T-helper 9 cell (primary cell): Measurements from ENCODE around the gene CHST9.
"Not testable (repeated sequence)": the region's sequence is repeated elsewhere in the genome, so short reads cannot be mapped to it uniquely, and the experiment has no call there.

Experiments used
- DNase-seq: peaks from one replicate; pipeline ENCODE4 v3.0.0-alpha.2; 2020

The CHST9 gene

DNA sequence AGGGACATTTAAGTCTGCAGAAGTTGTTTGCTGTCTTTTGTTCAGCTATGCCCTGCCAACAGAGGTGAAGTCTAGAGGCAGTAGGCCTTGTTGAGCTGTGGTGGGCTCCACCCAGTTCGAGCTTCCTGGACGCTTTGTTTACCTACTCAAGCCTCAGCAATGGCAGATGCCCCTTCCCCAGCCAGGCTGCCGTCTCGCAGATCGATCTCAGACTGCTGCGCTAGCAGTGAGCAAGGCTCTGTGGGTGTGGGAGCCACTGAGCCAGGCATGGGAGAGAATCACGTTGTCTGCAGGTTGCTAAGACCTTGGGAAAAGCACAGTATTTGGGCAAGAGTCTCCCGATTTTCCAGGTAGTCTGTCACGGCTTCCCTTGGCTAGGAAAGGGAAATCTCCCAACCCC lies 91.8 kb downstream of the CHST9 start:
- not testable (repeated sequence) for DNase-seq

DNA sequence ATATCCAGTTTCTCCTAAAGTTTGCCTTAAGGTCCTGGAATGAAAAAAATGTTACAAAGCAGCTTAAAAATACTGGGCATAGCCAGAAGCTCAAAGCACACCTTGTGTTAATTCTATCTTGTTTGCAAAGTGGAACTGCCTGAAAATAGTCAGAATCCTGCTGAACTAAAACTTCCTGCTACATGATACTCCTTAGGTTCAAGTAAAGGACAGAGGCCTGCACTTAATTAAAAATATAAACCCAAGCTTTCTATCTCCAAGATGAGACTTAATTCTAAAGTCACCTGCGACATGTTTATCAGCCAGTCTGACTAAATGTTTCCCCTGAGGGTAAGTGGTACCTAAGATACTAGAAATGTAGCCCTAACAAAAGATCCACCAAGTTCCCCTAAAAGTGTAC lies 103.4 kb downstream of the CHST9 start:
- no peak for DNase-seq

- no peak for DNase-seq
Observed at GRCh38 chr18:27075828-27076227, 109.3 kb downstream of the CHST9 start.

- DNase-seq, result no peak
Observed at GRCh38 chr18:27073404-27073830, 111.7 kb downstream of the CHST9 start.

- DNase-seq, result no peak
Observed at GRCh38 chr18:27064673-27065072, 120.4 kb downstream of the CHST9 start.

- DNase-seq, result no peak
Observed at GRCh38 chr18:27062802-27063201, 122.3 kb downstream of the CHST9 start.

GRCh38 chr18:27061488-27062095 lies 123.5 kb downstream of the CHST9 start:
- no peak for DNase-seq

DNA sequence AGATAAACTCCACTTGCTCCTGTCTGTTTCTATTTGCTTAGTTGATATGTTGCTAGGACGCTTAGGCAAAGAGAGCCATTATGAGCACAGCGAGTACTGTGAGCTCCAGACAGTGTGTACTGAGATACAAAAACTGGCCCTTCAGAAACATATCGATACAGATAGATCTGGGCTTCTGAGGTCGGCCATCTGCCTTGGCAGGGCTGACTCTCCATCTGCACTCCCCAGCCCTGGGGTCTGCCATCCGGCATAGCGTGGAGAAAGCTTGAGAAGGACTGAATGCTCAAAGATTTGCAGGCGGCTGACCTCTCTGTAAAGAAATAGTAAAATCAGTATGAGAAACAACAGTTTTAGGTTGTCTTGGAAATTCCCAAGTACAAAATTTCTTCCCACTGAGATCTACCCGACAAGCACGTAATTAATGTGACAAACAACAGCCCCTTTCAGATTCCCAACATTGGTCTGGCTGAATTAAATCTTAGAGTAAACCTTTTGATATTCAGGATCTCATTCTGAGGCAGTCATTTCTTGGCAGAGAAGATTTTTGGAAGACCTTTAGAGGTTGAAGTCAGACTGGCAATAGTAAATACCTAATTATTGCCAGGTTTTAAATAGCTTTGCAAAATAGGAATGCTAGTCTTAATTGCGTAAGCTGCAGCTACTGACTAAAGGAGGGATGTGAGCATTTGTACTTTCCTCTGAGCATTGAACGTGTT lies 127.4 kb downstream of the CHST9 start:
- DNase-seq, result no peak

GRCh38 chr18:27054926-27055325 lies 130.2 kb downstream of the CHST9 start:
- no peak for DNase-seq

DNA sequence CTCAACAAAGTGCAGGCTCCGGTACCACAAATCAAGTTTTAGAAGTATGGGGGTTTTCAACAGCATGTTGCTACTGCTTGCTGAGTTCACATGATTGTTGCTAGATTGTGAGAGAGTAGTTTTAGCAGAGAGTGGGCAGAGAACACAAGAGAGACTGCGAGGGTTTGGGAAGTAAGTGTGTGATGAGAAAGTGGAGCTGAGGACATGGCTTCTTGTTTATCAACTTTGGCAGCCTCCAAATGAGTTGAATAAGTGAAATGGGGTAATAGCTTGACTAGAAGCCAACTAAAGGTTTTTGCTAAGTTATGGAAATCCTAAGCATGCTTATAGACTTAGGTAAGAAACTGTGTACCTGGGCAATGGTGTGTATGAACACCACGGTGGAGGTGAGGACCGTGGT lies 135.1 kb downstream of the CHST9 start:
- no peak for DNase-seq

DNA sequence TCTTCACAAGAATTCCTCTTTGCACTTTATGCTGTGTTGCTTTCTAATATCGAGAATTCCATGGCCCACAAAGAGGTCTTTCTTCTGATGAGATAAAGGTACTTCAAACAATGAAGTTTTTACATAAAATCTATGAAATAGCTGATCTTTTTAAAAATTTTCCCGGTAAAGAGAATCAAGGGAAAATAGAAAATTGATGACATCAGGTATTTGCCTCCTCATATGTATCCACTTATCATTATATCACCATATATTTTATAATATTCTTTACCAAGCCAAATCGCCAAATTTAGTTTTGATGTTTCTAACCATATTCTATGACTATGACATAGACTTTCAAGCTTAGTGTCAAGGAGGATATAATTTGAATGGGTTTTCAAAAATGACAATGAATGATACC lies 139.8 kb downstream of the CHST9 start:
- no peak for DNase-seq

DNA sequence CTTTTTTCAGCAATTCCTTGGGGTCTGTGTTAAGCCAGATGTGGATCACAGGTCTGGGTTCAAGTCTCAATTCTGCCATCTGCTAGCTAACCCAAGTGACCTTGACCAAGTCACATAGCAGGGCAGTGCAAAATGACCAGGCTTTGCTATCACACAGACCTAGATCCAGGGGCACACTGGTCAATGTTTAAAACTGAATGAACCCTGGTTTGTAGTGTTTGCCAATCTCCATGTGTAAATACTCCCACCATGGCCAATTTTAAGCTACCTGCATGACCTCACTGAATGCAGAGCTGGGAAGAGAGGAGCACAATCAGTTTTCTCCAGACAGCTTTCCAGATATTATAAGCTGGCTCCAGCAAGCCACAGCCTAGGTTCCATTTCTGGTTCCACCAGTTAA lies 142.9 kb downstream of the CHST9 start:
- DNase-seq, result no peak

DNA sequence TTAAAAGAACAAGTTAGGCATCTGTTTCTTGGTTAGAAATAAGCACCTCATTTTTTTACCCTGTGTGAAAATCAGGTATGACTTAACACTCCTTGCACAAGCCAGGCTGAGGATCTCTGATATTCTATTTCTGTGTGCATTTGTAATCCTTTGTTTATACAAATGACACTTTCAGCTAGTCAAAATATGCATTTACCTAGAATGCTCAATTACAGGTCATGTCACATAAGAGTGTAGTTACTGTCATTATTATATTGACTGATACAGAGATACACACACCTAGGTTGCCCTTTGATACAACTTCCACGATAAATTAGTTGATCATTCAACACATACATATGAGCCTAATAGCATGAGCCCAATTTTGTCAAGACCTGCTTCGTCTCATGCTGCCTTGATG lies 144.3 kb downstream of the CHST9 start:
- no peak for DNase-seq

- no peak for DNase-seq
Observed at GRCh38 chr18:27033722-27034121, 151.4 kb downstream of the CHST9 start.

DNA sequence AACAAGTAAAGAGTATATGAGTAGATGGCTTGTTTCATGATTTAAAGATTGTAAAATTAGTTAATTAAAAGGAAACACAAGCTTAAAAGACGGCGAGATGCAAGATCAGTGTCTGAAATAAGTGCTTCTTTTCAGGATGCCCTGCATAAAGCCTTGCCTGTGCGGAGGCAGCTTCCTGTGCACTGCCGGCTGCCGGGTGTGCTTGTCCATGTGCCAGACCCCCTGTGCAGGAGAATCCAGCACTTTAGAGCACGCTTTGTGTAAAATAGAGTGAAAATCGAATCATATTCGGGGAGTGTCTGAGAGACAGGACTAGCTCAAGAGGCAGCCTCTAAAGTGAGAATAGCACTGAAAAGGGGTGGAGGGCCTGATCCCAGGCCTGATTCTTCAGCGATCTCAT lies 154.7 kb downstream of the CHST9 start:
- no peak for DNase-seq

GRCh38 chr18:27022477-27022876 lies 162.6 kb downstream of the CHST9 start:
- DNase-seq, result no peak

GRCh38 chr18:27017901-27018500 lies 167.1 kb downstream of the CHST9 start:
- no peak for DNase-seq

- DNase-seq, result no peak
Observed at GRCh38 chr18:27014841-27015240, 170.3 kb downstream of the CHST9 start.

DNA sequence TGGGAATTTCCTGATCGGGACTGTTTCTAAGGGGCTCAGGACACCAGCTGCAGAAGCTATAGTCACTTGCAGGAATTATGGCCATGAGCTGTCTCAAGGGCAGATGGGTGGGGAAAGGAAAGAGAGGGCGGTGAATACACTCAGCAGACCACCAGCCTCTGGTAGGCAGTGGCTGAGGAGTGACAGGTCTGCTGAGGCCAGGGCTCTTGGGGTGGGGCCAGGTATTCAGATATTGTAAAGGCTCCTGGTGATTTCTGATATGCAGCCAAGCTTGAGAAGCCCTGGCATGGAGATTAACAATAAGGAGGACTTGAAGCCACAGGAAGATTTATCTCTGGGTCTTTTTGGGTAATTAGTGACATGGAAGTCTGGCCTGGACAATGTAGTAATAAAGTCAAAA lies 174.3 kb downstream of the CHST9 start:
- DNase-seq, result no peak

DNA sequence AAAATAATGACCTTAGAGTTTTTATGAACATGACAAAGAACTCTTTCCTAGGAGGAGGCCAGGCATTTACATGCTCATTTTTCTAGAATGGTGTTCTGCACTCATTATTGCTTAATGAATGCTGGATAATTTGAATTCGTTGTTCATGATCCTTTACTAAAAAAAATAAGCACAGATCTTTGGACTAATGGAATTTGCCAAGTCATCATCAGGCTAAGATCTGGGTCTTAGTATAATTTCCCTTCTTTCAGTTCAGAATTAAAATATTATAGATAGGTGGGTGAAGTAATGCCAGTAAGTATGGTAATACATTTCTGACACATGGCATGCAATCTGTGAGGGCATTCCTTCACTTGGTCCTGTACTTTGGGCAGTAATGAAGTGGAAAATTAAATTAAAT lies 175.8 kb downstream of the CHST9 start:
- no peak for DNase-seq

DNA sequence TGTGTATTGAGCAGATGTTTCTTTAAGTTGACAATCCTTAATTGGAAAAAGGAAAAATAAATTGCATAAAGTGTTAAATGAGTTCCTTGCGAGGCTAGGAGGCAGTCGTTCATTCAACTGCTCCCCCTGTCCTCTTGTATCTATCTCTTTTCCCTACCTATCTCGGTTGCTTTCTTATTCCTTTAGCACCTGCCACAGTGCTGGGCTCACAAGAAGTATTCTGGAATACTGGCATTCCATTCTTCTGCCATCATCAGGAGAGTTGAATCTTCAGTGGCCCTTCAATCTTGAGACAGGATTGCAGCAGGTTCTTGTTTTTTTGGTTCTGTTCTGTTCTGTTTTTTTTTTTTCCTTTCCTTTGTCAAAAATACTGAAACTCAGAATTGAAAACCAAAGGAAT lies 176.5 kb downstream of the CHST9 start:
- no peak for DNase-seq

DNA sequence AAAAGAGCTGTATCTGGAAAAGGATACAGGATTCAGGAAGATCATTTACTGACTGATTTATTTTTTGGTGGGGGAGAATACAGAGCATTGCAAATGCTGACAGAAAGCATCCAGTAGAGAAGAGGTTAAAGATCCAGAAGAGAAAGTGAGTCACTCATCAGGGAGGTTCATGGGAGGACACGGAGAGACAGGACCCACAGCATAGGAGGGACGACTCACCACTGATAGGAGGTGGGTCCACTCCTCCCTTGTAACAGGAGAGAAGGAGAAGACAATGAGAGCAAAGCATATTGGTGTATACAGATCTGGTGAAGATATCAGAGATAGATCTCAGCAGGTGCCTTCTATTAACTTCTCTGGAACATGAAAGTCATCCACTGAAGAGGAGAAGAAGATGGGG lies 177.2 kb downstream of the CHST9 start:
- DNase-seq, result no peak

DNA sequence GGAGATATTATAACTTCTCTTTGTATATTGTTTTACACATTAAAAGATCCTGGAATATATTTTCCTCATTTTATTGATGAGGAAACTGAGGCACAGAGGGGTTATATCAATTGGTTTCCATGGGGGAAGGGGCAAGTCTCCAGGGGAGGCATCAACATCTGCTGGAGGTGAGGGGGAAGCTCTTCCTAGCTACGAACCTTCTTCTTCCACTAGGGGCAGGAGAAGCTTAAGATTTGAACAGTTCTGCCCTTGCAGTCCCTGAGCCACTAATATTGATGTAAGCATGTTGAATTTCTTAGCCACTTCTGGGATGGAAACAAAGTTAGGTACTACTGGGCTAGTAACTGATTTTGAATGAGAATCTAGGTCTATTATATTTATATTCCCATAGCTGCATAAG lies 179.5 kb downstream of the CHST9 start:
- DNase-seq, result no peak

DNA sequence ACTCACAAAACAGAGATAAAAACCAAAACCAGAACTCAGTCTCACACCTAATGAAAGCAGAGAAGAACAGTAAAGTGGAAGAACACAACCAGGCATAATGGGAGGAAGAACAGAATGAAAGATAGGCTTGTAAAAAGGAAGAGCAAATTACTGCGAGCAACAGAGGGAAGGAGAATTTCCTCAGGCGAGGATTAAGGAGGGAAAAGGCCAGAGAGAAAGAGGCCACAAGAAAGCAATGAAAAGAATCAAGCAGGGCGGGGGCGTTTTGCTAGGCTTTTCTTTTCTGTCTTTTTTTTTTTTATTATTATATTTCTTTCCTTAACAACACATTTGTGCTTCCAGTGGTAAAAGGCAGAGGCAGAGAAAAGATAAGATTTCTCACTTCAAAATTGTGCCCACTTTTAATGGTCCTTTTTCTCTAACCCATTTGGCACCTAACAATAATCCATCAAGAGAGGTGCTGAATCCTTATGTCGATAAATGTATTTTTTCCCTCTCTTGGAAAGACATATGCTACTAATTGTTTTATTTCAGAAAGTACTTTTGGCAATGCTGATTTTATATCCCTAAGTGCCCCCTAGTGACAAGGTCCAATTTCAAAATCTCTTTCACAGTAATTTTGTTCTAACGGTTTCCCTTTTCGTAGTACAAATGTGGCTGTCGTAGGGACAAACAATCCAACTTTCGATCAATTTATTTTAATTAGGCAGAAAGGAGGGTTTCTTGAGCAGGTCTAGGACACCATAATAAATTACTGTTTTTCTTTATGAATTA lies 180.9 kb downstream of the CHST9 start:
- no peak for DNase-seq
